A549 (cell line): ENCODE results near the gene LUC7L2. TPM values are rescaled to one million over a fixed set of nuclear protein-coding genes. Genes with fewer than 3 reads are reported as not detected.
A peak's percentile ranks its signal among the peaks of the same experiment; 100 is the strongest.
"Not testable (repeated sequence)": the region's sequence is repeated elsewhere in the genome, so short reads cannot be mapped to it uniquely, and the experiment has no call there.

ENCODE experiments used
- ATAC-seq, 2 experiments: fragments of 200-7000 bp in 1 of 2; fragments of >200 bp in 1 of 2; cut with Nextera tagmentation in 1 of 2; cut with Tn5 transposase in 1 of 2; 3 replicates each; pipeline versions ENCODE4 v1.8.0 to v1.9.1; 2018 to 2020; ENCODE audit warnings: mild to moderate bottlenecking in 1 of 2, moderate library complexity in 1 of 2
- CTCF ChIA-PET: fragments of 300-600 bp; sonication (Branson Sonifier 250); formaldehyde crosslinking; extraction: SDS; loops from one replicate; lab custom pipeline; 2021; ENCODE audit warnings: antibody characterized with exemption, inconsistent platforms; lab: Yijun Ruan, JAX
- POLR2A ChIA-PET: fragments of 350-600 bp; formaldehyde crosslinking; extraction: SDS; loops from one replicate; lab custom pipeline; 2021; ENCODE audit warnings: antibody characterized with exemption, inconsistent platforms; lab: Yijun Ruan, JAX
- DNase-seq, 2 experiments: peaks; one replicate each; pipeline versions ENCODE4 v3.0.0 to v3.0.0-alpha.2; 2011 to 2016; ENCODE audit warnings: low read depth in 1 of 2, low spot score in 1 of 2
- FAIRE-seq: peaks from 2 replicates; lab custom pipeline; 2011; peaks lifted over from hg19 to GRCh38; lab: Jason Lieb, UNC
- H3K27ac ChIP-seq, 2 experiments: fragments of >200 bp; sonication (Bioruptor Twin); formaldehyde crosslinking; 3 replicates each; pipeline ENCODE4 v1.5.1; 2016 to 2017
- H3K4me1 ChIP-seq: fragments of >200 bp; sonication (Bioruptor Twin); formaldehyde crosslinking; 3 replicates; pipeline ENCODE4 v1.6.1; 2016
- H3K4me2 ChIP-seq: fragments of >200 bp; sonication (Bioruptor Twin); formaldehyde crosslinking; 3 replicates; pipeline ENCODE4 v1.6.1; 2016
- H3K4me3 ChIP-seq: fragments of >200 bp; sonication (Bioruptor Twin); formaldehyde crosslinking; 3 replicates; pipeline ENCODE4 v1.5.1; 2016
- H3K9me3 ChIP-seq: fragments of >200 bp; sonication (Bioruptor Twin); formaldehyde crosslinking; 3 replicates; pipeline ENCODE4 v1.6.1; 2016
- CEBPB ChIP-seq, 2 experiments: fragments of >200 bp in 1 of 2; sonication (Bioruptor Twin) in 1 of 2; formaldehyde crosslinking in 1 of 2; IDR thresholded peaks; 2 replicates each; pipeline ENCODE4 v1.6.1; 2012 to 2016
- CHD4 ChIP-seq: fragments of 200-600 bp; sonication (generic); IDR thresholded peaks from 2 replicates; pipeline ENCODE4 v1.6.1; 2016; ENCODE audit warnings: antibody characterized with exemption, mild to moderate bottlenecking, borderline replicate concordance
- EHMT2 ChIP-seq: fragments of 200-600 bp; sonication (generic); IDR thresholded peaks from 2 replicates; pipeline ENCODE4 v1.6.1; 2016; ENCODE audit warnings: antibody characterized with exemption, low read depth, mild to moderate bottlenecking, moderate library complexity
- EP300 ChIP-seq, 2 experiments: fragments of >200 bp; sonication (Bioruptor Twin); formaldehyde crosslinking; IDR thresholded peaks; 2 replicates in 1 of 2; 3 replicates in 1 of 2; pipeline ENCODE4 v1.6.1; 2016 to 2017
- FOSL2 ChIP-seq, 2 experiments: fragments of 450-650 bp in 1 of 2; fragments of >200 bp in 1 of 2; sonication (Bioruptor Twin) in 1 of 2; formaldehyde crosslinking; IDR thresholded peaks; 2 replicates each; pipeline versions ENCODE4 v1.5.0 to v1.6.1; 2016 to 2020; ENCODE audit warnings: mild to moderate bottlenecking in 1 of 2, moderate library complexity in 1 of 2
- JUNB ChIP-seq: fragments of >200 bp; sonication (Bioruptor Twin); formaldehyde crosslinking; IDR thresholded peaks from 2 replicates; pipeline ENCODE4 v1.6.1; 2016
- KDM1A ChIP-seq: fragments of 200-600 bp; sonication (generic); IDR thresholded peaks from 2 replicates; pipeline ENCODE4 v1.6.1; 2016; ENCODE audit warnings: low read depth, mild to moderate bottlenecking
- MAFK ChIP-seq: fragments of 450-650 bp; IDR thresholded peaks from 2 replicates; pipeline ENCODE4 v1.6.1; 2014; ENCODE audit not compliant: partially characterized antibody
- PHF8 ChIP-seq: fragments of 200-600 bp; sonication (generic); IDR thresholded peaks from 2 replicates; pipeline ENCODE4 v1.6.1; 2016; ENCODE audit warnings: low read depth, mild to moderate bottlenecking, antibody characterized with exemption, moderate library complexity, borderline replicate concordance
- POLR2AphosphoS2 ChIP-seq: conservative IDR thresholded peaks from 2 replicates; pipeline ENCODE4 v1.6.1; 2012; ENCODE audit warnings: low read length, improper control_type of control experiment, inconsistent platforms
- RARB ChIP-seq: fragments of 250-450 bp; sonication (Bioruptor Pico); IDR thresholded peaks from 2 replicates; pipeline ENCODE4 v1.8.0; 2021; ENCODE audit warnings: mild to moderate bottlenecking, moderate library complexity
- SREBF2 ChIP-seq: fragments of 450-650 bp; IDR thresholded peaks from 2 replicates; pipeline ENCODE4 v1.6.1; 2014; ENCODE audit warnings: mild to moderate bottlenecking, moderate library complexity
- ZNF302 ChIP-seq: fragments of 250-450 bp; sonication (Bioruptor Pico); IDR thresholded peaks from 2 replicates; pipeline ENCODE4 v1.9.0; 2021; ENCODE audit warnings: inconsistent platforms, mild to moderate bottlenecking, moderate library complexity
- WGBS: methylation state at CpG from one replicate; pipeline ENCODE4 v1.1.6; 2017; ENCODE audit errors: missing lambda C conversion rate; 5-methylcytosine and 5-hydroxymethylcytosine counted together
- polyA plus RNA-seq, 4 experiments: library from polyadenylated mRNA; depleted of rRNA in 3 of 4; stranded (reverse); fragments of >200 nt; fragmentation: RNase III in 1 of 4; extraction: RNeasy Plus Mini Kit Qiagen cat#74134 plus additional on column Dnase treatment in 1 of 4; gene quantifications; 2 replicates in 3 of 4; 3 replicates in 1 of 4; pipeline ENCODE4 v1.2.3, GENCODE V29; 2011 to 2017
- TF ChIP-seq, protein P1 (sequence below): IDR thresholded peaks from 2 replicates; pipeline ENCODE4 v1.6.1; 2012
- TF ChIP-seq, protein P2 (sequence below): fragments of 200-600 bp; sonication (generic); IDR thresholded peaks from 2 replicates; pipeline ENCODE4 v1.6.1; 2016; ENCODE audit warnings: antibody characterized with exemption, mild to moderate bottlenecking, moderate library complexity

Gene LUC7L2
- polyA plus RNA-seq, 2 of the 4 experiments (the other 2 are of a cell fraction), result 49.5 to 75.7 TPM

DNA sequence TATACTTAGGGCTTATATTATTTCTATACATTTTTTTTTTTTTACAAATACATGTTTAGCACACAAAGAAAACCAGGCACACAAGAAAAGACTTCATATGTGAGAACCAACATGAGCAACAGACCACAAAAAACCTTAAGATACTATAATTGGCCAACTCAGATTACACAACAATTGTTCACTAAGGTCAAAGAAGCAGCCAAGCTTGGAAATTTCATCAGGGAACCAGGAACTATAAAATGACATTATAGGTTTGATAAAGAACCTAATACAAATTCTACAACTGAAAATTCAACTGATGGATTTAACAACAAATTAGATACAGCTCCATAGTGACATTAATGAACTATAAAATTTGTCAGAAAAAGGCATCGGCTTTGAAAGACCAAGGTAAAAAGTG is 4.4 kb upstream of the LUC7L2 start:
- ChIA-PET POLR2A (interaction anchor here (0.8 to 1.4 kb wide), 2 partner anchors 8 to 12 kb away, joined by 3 read pairs; no protein-coding TSS in a partner anchor), CTCF (interaction anchor here (0.6 to 1.3 kb wide), 3 partner anchors 15 to 553 kb away, joined by 4 to 5 read pairs (median 4); no protein-coding TSS in a partner anchor)
- FAIRE-seq (no peak), ATAC-seq (no peak)
- Histone ChIP-seq H3K4me2 (no peak overlapping the region), H3K4me3 (no peak overlapping the region), H3K27ac (no peak overlapping the region), H3K4me1 (no peaks in the 10 kb centered on the region), H3K9me3 (no peaks in the 10 kb centered on the region)
- 97% methylated on average over 1 of the region's 1 CpG for WGBS
- no peak for TF ChIP-seq EHMT2
- TF ChIP-seq, protein P1, sequence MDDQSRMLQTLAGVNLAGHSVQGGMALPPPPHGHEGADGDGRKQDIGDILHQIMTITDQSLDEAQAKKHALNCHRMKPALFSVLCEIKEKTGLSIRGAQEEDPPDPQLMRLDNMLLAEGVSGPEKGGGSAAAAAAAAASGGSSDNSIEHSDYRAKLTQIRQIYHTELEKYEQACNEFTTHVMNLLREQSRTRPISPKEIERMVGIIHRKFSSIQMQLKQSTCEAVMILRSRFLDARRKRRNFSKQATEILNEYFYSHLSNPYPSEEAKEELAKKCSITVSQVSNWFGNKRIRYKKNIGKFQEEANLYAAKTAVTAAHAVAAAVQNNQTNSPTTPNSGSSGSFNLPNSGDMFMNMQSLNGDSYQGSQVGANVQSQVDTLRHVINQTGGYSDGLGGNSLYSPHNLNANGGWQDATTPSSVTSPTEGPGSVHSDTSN, result no peak
- no peak for TF ChIP-seq FOSL2 (IDR thresholded peaks at IDR 0.05)
- TF ChIP-seq FOSL2 (CRISPR knock-in tag; IDR thresholded peaks at IDR 0.05), result no peak
- TF ChIP-seq CEBPB (IDR thresholded peaks at IDR 0.05), result no peak
- TF ChIP-seq, protein P2, sequence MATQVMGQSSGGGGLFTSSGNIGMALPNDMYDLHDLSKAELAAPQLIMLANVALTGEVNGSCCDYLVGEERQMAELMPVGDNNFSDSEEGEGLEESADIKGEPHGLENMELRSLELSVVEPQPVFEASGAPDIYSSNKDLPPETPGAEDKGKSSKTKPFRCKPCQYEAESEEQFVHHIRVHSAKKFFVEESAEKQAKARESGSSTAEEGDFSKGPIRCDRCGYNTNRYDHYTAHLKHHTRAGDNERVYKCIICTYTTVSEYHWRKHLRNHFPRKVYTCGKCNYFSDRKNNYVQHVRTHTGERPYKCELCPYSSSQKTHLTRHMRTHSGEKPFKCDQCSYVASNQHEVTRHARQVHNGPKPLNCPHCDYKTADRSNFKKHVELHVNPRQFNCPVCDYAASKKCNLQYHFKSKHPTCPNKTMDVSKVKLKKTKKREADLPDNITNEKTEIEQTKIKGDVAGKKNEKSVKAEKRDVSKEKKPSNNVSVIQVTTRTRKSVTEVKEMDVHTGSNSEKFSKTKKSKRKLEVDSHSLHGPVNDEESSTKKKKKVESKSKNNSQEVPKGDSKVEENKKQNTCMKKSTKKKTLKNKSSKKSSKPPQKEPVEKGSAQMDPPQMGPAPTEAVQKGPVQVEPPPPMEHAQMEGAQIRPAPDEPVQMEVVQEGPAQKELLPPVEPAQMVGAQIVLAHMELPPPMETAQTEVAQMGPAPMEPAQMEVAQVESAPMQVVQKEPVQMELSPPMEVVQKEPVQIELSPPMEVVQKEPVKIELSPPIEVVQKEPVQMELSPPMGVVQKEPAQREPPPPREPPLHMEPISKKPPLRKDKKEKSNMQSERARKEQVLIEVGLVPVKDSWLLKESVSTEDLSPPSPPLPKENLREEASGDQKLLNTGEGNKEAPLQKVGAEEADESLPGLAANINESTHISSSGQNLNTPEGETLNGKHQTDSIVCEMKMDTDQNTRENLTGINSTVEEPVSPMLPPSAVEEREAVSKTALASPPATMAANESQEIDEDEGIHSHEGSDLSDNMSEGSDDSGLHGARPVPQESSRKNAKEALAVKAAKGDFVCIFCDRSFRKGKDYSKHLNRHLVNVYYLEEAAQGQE, result no peak
- no peak for TF ChIP-seq POLR2AphosphoS2
- no peak for TF ChIP-seq JUNB
- no peak for TF ChIP-seq MAFK
- no peak for TF ChIP-seq ZNF302 (CRISPR knock-in tag)
- no peak for TF ChIP-seq PHF8
- no peak for TF ChIP-seq EP300 (IDR thresholded peaks at IDR 0.05)
- TF ChIP-seq SREBF2, result no peak
- no peak for TF ChIP-seq RARB (CRISPR knock-in tag)
- no peak for TF ChIP-seq KDM1A
- TF ChIP-seq CHD4, result no peak
- TF ChIP-seq, all 56 proteins: peak for 0
- no peak for DNase-seq

DNA sequence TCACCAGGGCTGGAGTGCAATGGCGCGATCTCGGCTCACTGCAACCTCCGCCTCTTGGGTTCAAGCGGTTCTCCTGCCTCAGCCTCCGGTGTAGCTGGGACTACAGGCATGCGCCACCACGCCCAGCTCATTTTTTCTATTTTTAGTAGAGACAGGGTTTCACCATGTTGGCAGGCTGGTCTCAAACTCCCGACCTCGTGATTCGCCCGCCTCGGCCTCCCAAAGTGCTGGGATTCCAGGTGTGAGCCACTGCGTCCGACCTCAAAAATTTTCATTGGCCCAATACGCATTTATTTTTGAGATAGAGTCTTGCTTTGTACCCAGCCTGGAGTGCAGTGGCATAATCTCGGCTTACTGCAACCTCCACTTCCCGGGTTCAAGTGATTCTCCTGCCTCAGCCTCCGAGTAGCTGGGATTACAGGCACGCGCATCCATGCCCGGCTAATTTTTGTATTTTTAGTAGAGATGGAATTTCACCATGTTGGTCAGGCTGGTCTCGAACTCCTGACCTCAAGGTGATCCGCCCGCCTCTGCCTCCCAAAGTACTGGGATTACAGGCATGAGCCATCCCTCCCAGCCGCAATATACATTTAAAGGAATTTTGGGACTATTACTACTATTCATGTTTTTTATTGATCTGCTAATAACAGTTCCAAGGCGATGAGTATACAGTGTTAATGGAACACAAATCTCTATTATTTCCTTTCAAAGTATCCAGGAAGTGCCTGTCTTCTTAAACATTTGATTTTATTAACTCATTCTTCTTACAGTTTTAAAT is 1.8 kb upstream of the LUC7L2 start:
- H3K4me1 ChIP-seq, result peaks cover 17% of the 10 kb centered on the region
- H3K4me2 ChIP-seq, result peak overlapping the region; percentile 56
- not testable (repeated sequence) for ATAC-seq, DNase-seq, FAIRE-seq, H3K9me3 ChIP-seq
- H3K27ac ChIP-seq, result peak overlapping the region; percentile 97 to 99
- peak overlapping the region; percentile 97 for H3K4me3 ChIP-seq
- WGBS, result 94% methylated on average over 27 of the region's 27 CpGs
- CTCF ChIA-PET, result interaction anchor here (0.6 kb wide), 1 partner anchor 126 kb away, joined by 3 read pairs; no protein-coding TSS in a partner anchor
- POLR2A ChIA-PET, result interaction anchor here (2.1 kb wide), 1 partner anchor 18 kb away, joined by 18 read pairs; the partner anchor contains the start of gene FMC1
